ENCODE results near the gene IQCM.

The IQCM gene

DNA sequence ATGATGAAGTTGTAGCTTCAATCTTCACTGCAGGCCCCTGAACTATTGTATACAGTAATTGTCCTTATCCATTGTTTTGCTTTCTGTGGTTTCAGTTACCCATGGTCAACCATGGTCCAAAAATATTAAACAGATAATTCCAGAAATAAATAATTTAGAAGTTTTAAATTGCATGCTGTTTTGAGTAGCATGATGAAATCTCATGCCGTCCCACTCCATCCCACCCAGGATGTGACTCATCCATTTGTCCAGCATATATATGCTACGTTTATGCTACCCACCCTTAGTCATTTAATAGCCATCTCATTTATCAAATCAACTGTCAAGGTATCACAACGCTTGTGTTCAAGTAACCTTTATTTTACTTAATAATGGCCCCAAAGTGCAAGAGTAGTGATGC lies 34.5 kb downstream of the IQCM start:
- no peak for DNase-seq (ENCODE audit: low spot score)

DNA sequence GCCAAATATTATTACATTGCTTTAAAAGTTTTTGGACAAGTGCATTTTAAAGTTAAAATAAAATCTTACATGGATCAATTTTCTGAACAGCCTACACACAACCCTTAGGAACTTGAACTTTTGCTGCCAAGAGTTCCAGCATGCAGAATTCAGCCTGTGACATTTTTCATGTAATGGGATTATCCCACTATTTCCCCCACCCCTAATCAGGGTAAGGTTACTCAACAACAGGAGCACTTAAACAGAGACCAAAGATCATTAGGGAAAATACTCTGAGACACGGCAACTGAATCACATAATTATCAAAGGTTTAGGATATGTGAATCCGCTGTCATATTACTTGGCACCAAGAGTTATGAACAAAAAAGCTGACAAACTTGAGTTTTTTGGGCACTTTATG lies 47.2 kb downstream of the IQCM start:
- no peak for DNase-seq (ENCODE audit: low spot score)

DNA sequence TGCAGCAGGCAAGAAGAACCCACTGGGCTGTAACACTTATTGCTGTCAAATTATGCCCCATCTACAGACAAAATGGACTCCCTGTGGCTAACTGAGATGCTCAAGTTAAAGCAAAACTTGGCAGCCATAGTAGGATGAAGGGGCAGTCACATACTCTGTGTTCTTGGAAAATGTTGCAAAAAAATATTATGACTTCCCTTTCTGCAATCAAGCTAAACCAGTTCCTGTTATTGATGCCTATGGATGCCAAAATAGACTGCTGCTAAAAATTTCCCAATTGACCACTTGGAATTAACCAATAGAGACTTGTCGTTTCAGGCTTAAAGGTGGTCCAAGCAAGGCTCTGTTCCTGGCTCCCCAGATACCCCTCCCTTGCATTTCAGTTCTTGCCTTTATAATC lies 49.5 kb downstream of the IQCM start:
- no peak for DNase-seq (ENCODE audit: low spot score)

DNA sequence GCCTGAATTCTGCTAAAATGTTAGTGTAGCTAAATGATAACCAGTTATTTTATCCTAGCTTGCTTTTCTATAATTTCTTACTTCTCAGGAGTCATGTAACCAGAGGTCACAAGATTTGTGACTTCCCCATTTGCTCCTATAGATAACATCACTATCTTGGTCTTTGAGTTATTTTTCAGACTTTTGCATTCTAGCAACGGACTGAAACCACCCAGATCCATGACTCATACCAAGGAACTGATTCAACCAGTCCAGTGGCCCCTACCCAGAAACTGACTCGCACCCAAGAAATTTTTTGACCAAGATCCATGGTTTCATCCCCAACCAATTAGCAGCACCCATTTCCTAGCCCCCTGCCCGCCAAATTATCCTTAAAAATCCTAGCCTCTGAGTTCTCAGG lies 50.0 kb downstream of the IQCM start:
- DNase-seq (ENCODE audit: low spot score), result no peak

DNA sequence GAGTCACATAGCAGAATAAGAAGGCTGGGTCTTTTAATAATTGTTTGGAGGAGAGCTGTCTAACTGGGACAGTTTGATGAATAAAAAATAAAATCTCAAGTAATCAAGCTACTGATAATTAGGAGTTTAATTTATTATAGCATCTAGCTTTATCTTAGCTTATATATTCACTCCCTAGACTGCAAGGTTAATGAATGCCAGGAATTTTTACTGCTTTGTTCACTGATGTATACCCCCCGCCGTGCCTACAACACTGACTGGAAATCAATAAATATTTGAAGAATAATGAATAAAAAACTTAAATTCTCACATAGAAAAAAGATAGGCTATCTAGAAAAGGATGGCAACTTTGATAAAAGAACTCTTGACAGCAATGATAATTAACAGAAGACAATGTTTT lies 59.7 kb downstream of the IQCM start:
- no peak for DNase-seq (ENCODE audit: low spot score)

DNA sequence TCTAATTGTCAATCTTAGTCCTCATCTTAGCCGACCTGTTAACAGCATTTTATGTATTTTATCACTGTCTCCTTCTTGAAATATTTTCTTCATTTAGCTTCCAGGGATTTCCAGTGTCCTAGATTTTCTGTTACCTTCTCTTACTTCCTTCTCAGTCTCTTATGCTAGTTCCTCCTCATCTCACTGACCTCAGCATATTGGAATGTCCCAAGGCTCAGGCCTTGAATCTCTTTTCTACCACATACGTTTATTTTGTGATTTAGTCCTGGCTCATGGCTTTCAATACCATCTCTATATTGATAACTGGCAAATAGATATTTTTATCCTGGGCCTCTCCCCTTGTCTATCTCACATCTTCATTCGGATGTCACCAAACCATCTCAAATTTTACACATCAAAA lies 61.1 kb downstream of the IQCM start:
- no peak for DNase-seq (ENCODE audit: low spot score)

DNA sequence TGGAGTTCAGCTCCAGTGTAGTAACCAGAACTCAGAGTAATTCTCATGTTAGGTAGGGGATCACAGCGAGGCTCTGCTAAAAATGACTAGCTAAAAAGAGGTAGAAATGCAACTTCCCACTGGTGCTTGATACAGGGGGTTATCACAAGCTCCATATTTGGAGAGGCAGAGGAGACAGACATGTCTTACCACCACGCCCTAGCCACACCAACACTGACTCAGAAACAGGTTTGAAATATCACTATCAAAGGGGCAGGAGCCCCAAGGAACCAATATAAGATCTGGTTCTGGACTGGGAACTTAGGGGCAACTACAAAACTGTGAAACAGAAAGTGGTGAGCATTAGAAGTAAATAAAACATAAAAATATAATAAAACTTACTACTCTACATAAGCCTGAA lies 62.9 kb downstream of the IQCM start:
- no peak for DNase-seq (ENCODE audit: low spot score)

DNA sequence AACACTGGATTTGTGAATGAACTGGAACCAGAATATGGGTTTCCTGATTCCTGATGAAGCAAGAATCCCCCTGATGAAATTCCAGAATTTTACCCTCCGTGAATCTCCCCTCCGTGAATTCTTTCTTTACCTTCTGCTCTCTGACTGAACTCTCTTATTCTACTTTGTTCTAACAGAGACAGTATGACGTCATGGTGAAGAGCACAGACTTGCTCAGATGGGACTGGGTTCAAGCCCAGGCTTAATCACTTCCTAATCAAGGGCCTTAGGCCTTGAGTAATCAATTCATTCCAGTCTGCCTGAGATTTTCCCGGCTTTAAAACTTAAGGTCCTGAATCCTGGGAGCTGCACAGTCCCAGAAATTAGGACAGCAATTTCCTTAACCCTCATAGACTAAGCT lies 64.5 kb downstream of the IQCM start:
- no peak for DNase-seq (ENCODE audit: low spot score)

DNA sequence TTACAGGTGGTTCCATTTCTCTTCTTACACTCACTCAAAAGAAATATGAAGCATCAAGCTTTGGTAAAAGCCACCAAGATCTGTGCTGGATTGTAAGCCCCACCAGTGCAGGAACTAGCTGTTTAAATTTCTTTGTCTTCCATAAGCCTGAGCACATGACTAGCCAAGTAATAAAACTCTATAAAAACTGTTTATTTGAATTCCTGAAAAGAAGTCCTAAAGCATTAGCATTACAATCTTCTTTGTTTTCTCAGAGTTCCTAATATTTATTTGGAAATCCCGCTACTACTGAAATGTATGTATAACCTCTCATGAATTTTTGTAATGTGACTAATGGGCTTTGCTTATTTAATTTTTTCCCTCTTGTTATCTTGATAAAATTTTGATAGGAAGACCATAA lies 65.9 kb downstream of the IQCM start:
- no peak for DNase-seq (ENCODE audit: low spot score)

DNA sequence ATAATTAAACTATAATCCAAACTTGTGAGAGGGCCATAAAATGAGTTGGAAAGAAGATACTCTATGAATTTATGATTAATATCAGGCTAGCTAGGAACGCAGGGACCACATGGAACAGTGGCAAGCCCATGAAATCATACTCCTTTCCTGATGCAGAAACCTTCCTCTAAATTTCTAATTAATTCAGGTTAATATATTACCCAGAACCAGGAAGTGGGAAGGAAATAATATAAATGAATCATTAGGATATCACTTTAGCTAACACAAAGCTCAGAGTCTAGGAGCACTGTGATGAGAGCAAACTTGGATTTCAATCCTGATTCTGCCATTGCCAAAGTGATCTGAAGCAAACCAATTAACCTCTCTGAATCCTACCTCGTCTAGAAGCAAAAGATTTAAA lies 68.0 kb downstream of the IQCM start:
- no peak for DNase-seq (ENCODE audit: low spot score)

DNA sequence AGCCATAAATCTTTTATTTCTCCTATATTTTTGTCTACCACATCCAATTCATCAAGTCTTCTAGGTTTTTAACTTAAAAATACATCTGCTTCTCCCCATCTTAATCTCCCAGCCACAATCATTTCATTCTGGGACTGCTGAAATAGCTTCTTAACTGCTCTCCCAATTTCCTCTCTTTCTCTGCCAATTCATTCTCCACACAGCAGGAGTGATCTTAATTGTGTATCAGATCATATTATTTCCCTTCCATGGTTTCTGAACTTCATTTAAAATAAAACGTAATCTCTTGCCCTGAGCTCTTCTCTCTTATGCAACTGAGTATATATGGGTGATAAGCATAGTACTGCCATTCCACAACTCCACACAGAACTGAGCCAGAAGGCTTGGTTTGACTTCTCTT lies 69.4 kb downstream of the IQCM start:
- no peak for DNase-seq (ENCODE audit: low spot score)

DNA sequence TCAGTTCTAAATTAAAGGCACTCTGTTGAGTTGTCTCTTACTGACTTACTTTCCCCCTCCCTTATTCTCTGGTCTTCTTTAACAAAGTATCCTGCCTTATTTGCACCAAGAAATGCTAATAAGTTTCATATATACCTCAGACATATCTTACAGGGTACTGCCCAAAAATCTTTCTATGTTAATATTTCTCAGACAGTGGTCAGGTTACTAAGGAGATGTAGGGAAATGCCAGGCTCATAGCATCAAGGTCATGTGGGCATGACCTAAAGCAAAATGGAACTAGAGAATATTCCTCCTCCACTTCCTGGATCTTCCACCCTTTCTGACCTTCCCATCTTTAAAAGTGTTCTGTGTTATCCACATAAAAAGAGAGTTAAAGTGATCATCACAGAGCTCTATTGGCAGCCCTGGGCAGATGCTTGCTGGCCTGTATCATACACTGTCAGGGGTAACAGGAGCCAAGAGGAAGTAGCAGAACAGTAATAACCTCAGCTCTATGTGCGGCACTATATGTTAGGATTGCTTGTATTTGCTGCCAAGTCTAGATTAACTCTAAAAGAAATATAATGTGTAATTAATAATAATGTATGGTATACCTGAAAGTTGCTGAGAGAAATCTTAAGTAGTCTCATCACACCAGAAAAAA lies 74.3 kb downstream of the IQCM start:
- DNase-seq (ENCODE audit: low spot score), result no peak

DNA sequence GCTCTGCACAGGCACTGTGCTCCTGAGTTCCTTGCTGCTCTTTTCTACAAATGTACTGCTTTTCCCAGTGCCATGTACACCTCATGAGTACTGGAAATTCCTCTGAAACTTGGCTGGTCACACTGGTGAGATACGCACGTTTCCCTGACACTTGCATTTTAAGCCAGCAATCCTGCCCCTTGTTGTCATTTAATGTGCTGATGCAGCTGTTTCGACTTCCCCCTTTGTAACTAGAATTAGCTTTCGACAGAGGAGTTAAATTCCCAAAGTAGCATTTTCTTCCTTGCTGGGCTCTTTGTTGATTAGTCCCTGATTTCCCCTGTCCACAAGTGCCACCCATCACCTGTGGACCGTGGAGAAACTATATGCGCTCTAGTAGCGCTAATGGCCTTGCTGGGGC lies 77.5 kb downstream of the IQCM start:
- no peak for DNase-seq (ENCODE audit: low spot score)

DNA sequence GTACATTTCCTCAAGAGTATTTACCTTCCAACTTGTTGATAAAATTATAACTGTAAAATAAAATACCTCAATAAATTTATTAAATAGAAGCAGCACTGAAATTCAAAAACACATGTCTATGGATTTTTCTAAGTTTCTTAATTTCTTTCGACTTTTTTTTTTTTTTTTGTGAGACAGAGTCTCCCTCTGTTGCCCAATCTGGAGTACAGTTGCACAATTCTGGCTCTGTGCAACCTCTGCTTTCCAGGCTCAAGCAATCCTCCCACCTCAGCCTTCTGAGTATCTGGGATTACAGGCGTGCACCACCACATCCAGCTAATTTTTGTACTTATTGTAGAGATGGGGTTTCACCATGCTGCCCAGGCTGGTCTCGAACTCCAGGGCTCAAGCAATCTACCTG lies 79.8 kb downstream of the IQCM start:
- no peak for DNase-seq (ENCODE audit: low spot score)

DNA sequence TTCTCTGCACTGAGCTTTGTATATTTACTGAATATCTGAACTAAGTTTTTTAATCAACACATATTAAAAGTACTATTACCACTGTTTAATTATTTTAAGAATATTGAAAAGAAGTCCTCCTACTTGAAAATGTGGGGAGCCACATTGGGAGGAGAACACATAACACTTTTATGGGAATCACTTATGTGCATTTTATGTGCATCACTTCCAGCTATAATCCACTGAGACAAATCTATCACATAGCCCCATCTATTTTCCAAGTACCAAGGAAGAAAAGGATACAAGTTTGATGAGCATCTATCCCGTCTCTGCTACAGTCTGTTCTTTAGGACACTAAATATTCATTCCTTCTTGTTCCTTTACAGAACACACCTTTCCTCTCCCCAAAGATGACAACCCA lies 87.2 kb downstream of the IQCM start:
- DNase-seq (ENCODE audit: low spot score), result no peak

DNA sequence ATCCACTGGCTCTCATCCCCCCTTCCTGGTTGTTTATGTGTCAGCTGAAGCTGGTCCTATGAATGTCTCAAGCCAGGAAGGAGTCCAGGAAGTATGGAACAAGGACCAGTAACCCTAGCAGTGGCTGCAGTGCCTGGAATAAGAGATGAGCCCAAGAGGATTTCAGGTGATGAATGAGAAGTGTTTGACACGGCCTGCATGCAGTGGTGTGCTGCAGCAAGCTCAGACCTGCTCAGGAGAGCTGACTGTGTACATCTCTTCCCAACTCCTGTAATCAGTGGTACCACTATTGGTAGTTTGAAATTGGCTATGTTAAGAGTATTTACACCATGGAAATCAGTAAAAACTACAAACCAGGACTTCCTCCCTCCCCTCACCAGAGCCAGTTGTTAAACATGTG lies 88.0 kb downstream of the IQCM start:
- DNase-seq (ENCODE audit: low spot score), result no peak

DNA sequence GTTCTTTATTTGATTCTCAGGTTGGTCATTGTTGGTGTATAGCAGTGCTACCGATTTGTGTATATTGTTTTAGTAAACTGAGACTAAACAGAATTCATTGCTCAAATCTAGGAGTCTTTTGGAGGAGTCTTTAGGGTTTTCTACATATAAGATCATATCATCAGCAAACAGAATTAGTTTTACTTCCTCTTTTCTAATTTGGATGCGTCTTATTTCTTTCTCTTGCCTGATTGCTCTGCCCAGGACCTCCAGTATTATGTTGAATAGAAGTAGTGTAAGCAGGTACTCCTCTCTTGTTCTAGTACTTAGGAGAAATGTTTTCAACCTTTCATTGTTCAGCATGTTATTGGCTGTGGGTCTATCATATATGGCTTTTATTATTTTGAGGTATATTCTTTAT lies 92.6 kb downstream of the IQCM start:
- no peak for DNase-seq (ENCODE audit: low spot score)

DNA sequence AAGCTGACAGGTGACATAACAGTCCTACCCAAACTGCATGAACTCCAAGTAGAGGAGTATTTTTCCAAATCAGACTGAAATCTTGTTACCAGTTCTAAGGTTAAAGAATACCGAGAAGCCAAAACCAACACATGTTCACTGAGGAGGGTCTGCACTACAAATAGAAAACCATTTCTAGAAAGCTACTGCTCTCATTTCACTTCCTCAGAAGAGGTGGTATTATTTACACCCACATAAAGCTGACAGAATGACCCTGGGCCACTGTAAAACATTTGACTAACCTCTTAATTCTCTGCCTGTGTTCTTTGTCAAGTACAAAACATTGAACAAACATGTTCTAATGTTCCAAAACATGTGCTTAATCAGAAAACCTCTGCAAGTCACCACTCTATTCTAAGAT lies 95.8 kb downstream of the IQCM start:
- DNase-seq (ENCODE audit: low spot score), result no peak

DNA sequence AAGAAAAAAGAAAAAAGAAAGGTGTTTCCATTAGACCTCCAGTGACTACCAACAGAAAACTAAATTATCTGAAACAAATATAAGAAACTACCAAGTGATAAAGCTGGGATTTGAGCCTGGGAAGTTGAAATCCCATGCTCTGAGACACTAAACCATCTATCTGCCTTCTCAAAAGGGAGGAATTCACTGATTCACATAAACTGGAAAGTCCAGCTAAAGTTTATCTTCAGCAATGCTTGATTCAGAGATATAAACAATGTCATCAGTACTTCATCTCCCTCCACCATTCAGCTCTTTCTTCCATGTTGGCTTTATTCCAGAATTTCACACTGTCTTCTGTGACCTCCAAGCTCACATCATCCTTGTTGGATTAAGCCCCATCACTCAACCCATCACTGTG lies 96.3 kb downstream of the IQCM start:
- no peak for DNase-seq (ENCODE audit: low spot score)

DNA sequence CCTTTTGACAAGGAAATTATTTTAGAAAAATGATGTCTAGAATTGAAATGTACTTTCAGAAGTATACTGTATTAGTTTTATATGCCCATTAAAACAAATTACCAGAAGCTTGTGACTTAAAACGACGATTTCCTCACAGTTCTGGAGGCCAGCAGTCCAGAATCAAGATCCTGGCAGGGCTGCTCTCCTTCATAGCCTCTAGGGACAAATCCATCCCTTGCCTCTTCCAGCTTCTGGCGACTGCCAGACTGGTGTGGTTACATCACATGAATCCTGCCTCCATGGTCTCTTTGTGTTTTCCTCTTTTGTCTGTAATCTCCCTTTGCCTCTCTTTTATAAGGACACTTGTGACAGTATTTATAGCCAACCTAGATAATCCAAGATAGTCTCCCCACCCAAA lies 97.1 kb downstream of the IQCM start:
- no peak for DNase-seq (ENCODE audit: low spot score)

DNA sequence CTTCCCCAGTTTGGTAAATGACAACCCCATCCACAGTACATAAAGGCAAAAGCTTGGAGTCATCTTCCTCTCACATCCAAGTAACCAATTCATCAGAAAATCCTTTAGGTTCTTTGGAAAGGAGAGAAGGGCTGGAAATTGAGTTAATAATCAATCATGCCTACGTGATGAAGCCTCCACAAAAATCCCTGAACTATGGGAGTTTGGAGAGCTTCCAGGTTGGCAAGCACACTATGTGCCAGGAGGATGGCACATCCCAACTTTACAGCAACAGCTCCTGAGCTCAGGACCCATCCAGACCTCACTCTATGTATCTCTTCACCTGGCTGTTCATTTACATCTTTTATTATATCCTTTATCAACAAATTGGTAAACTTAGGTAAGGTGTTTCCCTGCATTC lies 98.9 kb downstream of the IQCM start:
- no peak for DNase-seq (ENCODE audit: low spot score)

DNA sequence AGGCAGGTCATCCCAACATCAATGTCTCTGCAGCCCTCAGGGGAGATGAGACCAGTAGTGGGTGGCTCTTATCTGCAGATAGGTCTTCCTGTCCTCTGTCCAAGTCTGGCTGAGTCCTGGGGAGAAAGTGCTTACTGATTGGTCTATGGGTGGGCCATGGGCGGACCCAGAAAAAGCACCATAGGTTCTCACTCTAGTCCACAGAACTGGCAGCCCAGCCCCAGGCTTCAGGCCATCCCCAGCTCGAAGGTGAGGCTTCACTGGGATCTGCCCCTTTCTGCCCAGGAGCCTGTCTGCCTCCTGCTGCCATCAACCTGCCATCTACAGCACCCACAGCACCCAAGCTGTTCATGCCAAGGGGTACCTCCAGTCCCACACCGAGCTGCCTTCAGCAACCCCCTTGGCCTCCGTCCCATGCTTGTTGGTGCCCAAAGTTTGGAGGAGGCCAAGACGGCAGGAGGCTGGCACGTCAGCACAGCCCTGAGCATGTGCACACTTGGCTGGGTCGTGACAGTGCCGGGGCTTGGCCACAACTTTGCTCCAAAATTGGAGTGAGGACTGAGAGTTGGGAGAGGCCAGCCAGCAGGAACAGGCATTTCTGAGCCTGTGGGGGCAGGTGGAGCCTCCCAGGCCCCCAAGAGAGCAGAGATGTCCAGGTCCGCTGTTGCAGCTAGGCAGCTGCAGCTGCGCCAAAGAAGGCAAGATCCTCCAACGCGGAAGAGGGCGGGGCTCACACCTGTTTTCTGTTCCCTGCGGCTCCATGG lies 99.6 kb downstream of the IQCM start:
- no peak for DNase-seq (ENCODE audit: low spot score)

DNA sequence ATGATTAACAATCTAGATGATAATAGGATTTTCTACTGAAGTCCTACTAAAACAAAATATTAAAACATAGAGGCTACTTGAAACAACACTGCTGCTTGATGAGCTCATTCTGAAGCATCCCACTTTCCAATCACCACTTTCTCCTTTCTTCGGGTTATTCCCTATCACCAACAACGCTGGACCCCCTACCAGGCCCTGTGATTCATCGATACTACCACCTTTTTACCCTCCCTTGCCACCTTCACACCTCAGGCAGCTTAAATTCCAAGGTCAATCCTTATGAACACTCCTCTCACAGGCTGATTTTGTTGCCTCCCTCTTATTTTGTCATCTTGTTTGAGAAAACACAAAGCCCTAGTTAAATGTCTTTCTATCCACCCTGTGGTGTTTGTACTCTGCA lies 102.6 kb downstream of the IQCM start:
- DNase-seq (ENCODE audit: low spot score), result no peak

All from ecto neural progenitor cell (in vitro differentiated cells).